MM.1S (cell line): ENCODE measurements around the gene GATA6.

Source experiments
- EZH2 ChIP-seq: fragments of 300-600 bp; sonication (generic); optimal IDR thresholded peaks from 2 replicates; pipeline ENCODE3; 2017; ENCODE audit warnings: low read depth, mild to moderate bottlenecking, antibody characterized with exemption, low read length, mixed read lengths
- TF ChIP-seq, protein P1 (sequence below): fragments of 300-600 bp; sonication (generic); IDR thresholded peaks from 2 replicates; pipeline ENCODE4 v1.5.1; 2016; ENCODE audit warnings: antibody characterized with exemption, low read length, mixed read lengths

DNA sequence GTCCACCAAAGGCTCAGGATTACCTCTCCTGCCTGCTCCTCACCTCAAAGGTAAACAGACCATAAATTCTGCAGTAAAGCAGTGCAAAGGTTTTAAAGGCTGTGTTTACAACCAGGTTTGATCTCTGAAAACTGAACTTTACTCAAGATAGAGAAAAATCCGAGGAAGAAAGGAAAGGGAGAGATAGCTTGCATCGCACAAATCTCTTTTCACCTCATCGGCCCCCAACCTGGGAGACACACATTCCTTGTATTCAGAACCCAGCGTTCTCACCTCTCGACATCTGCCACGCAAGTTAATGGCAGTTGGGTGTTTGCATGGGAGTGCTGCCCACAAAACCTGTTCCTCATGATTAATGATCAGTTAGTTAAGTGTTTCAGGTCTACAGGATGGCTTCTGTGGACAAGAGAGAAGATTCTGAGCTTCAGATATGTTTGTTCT is 72.6 kb downstream of the GATA6 start:
- TF ChIP-seq, protein P1, sequence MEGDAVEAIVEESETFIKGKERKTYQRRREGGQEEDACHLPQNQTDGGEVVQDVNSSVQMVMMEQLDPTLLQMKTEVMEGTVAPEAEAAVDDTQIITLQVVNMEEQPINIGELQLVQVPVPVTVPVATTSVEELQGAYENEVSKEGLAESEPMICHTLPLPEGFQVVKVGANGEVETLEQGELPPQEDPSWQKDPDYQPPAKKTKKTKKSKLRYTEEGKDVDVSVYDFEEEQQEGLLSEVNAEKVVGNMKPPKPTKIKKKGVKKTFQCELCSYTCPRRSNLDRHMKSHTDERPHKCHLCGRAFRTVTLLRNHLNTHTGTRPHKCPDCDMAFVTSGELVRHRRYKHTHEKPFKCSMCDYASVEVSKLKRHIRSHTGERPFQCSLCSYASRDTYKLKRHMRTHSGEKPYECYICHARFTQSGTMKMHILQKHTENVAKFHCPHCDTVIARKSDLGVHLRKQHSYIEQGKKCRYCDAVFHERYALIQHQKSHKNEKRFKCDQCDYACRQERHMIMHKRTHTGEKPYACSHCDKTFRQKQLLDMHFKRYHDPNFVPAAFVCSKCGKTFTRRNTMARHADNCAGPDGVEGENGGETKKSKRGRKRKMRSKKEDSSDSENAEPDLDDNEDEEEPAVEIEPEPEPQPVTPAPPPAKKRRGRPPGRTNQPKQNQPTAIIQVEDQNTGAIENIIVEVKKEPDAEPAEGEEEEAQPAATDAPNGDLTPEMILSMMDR = no peak
- no peak for TF ChIP-seq EZH2
